ENCODE measurements around the gene FCAMR.
"Not testable (repeated sequence)": the region's sequence is repeated elsewhere in the genome, so short reads cannot be mapped to it uniquely, and the experiment has no call there.

FCAMR gene

GRCh38 chr1:206930210-206930798, 40.0 kb downstream of the FCAMR start:
- no peak for FAIRE-seq

DNA sequence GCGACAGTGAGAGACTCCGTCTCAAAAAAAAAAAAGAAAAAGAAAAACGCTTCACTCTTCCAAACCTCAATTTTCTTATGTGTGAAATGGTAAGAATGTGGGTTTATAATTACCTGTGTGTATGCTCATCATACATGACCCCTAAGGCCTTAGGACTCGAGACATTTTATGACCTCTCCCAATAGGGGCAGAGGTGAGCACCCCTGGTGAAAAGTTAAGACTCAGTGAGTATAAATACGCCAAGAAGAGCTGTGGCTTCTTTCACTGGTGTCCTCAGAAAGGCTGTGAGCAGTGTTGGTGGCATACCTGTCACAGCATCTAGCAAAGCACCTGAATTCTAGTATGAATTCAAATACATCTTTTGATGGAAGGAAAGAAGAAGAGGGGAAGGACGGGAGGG, 40.7 kb downstream of the FCAMR start:
- FAIRE-seq, result no peak

- no peak for FAIRE-seq
Measured at GRCh38 chr1:206926286-206926685, 44.0 kb downstream of the FCAMR start.

DNA sequence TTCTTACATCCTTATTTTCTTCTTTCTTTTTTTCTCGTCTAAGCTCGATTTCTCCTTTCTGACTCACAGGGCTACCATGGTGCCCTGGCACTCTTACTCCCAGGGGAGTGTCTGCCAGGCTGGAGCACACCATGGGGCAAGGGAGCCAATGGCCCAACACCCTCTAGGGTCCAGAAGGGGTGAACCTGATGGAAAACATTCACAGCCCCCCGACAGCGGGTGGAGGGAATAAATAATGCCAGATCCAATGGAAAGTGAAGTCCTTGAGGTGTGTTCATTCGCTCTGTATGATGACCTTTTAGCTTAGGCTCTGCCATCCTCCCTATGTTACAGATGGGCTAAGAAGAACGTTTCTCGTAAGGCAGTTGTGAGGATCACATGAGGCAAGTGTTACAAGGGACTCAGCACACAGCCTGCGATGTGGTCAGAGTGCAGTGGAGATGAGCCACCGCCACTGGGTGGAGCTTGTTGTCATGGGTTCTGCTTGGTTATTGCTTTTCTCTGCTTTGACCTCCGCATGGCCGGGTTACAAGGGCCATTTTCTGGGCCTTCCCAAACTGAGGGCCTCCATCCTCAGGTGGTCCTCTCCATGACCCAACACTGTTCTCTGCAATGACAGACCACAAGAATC, 45.0 kb downstream of the FCAMR start:
- FAIRE-seq, result no peak

- FAIRE-seq, result no peak
Measured at GRCh38 chr1:206924592-206925105, 45.6 kb downstream of the FCAMR start.

- FAIRE-seq, result not testable (repeated sequence)
Measured at GRCh38 chr1:206923961-206924557, 46.2 kb downstream of the FCAMR start.

- no peak for FAIRE-seq
Measured at GRCh38 chr1:206923009-206923960, 47.0 kb downstream of the FCAMR start.

DNA sequence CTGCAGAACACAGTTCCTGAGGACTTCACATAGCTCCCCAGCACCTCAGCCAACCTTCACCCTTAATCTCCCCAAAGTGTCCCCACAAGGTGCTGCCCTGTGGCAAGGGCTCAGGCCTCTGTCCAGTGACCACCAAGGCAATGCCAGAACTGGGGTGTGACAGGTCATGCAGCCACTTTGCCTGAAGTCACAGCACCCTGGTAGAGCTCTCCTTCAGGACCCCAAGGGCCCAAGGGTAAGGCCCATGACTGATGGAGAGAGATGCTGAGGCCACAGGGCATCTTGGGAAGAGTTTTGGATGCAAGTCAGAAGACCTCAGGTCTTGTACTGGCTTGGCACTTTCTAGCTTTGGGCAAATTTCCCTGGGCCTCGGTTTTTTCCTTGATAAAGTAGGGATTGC, 47.7 kb downstream of the FCAMR start:
- no peak for FAIRE-seq

DNA sequence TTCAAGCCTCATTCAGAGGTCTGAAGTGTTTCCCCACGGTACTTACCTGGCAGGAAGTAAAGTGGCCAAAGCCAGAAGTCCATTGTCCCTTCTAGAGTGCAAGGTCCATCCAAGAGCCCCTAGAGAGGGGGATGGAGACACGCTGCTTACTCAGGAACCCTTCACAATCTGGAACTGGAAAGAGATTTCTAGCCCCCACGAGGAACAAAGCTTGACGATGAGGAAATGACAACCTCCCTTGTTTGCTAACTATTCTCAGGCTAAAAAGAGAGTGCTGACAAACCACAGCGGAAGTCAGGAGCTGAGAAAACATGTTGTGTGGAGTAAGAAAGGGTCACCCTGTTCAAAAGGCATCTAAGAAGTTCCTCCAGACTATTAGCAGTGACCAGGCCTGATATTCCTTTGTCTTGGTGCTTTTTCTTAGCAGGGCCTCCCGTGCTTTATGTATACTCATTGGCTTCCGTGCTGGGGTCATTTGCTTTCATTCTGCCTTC, 48.4 kb downstream of the FCAMR start, which contains the start of gene FCMR:
Gene FCMR (minus strand): TSS at position 170 of the 494 bp plus-strand sequence. CDS start 87 bp downstream, at position 83.
- FAIRE-seq, result no peak

DNA sequence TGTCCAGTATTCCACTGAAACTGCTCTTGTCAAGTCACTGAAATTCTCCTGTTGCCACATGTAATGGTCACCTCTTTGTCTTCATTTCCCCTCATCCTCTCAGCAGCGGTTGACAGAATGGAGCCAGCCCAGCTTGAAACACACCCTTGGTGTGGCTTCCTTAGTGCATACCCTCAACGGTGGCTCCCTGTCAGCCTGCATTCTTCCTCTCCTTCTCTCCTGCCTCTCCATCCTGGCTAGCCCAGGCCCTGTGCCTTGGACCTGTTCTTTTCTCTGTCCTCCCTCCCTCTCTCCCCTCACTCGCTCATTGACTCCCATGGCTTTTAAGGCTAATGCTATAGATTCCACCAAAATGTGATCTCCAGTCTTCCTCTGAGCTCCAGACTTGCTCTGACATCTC, 52.2 kb downstream of the FCAMR start:
- FAIRE-seq, result no peak

DNA sequence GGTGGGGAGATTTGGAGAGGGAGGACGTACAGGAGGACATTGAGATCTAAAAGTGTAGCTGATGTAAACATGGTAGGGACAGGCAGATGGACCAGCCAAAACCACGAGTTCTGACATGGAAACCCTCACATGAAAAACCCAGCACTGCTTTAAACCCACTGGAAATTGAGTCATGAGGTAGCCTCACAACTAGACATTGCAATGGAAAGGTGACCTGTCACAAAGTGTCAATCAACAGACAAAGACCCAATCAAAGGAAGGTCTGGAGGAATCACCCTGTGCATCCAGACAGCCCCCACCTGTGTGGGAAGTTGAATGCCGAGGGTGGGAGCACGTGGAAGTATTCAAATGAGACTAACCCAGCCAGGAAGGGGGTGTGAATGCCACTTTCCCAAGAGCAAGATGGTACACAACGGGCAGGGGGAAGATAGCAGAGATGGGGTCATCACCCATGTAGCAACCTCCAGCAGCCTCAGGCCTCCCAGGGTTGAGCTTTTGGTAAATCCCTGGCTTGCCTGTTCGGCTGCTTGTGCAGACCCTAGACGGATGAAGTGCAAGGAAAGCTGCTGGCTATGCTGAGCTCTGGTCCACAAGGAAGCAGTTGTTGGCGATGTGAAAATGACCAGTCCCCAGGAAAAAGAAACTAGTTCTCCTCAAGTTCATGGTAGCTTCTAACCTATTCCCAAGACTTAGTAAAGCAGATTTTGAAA, 54.1 kb downstream of the FCAMR start:
- FAIRE-seq, result no peak

DNA sequence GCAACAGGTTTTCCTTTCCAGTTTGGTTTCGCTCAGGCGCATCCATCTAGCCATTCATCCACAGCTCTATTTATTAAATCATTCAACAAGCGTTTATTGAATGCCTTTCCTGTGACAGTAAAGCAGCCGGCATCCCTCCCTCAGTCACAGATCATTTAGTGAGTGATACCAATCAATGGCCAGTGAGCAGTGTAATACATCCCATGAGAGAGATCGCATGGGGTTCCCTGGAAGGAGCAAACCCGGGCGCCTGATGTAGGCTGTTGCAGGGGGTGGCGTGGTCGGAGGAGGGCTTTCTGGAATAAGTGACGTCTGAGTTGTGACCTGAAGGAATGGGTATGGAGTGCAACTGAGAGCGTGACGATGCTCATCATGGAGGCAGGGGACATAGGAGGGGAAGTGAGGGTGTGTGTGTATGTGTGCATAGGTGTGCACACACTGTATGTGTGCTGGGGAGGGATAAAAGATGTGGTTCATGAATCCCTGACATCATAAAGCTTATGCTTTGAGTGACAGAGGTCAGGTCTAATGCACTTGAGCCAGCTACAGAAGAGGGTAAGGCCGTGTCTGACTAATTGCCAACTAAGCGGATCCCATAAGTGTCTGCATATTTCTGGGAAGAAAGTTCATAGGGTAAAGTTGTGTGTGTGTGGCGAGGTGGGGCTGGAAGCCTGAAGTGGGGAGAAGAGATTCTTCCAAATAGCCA, 55.1 kb downstream of the FCAMR start:
- no peak for FAIRE-seq

DNA sequence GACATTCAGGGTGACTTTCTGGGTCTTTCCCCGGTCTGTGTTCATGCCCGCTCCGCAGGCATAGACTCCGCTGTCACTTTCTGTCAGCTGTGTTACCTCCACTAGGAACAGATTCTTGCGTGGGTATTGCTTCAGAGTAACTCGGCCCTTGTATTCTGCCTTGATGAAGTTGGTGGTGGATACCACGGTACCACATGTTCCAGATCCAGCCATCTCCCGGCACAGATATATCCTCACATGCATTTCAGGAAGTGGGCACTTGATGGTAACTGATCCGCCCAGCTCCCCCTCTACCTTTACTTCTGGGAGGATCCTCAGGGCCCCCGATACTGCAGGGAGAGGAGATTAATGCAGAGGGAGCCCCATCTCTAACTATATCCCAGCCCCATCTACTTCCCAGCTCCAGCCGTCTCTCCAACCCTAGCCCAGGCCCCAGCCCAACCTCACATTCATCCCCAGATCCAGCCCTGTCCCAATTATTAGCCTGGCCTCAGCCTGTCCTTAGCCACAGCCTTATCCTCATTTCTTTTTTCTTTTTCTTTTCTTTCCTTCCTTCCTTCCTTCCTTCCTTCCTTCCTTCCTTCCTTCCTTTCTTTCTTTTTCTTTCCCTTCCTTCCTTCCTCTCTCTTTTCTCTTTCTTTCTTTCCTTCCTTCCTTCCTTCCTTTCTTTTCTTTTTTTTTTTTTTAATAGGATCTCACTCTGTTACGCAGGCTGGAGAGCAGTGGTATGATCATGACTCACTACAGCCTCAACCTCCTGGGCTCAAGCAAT, 56.3 kb downstream of the FCAMR start:
- no peak for FAIRE-seq

- no peak for FAIRE-seq
Measured at GRCh38 chr1:206912445-206913095, 57.7 kb downstream of the FCAMR start.

GRCh38 chr1:206911064-206911663, 59.1 kb downstream of the FCAMR start:
- FAIRE-seq, result no peak

DNA sequence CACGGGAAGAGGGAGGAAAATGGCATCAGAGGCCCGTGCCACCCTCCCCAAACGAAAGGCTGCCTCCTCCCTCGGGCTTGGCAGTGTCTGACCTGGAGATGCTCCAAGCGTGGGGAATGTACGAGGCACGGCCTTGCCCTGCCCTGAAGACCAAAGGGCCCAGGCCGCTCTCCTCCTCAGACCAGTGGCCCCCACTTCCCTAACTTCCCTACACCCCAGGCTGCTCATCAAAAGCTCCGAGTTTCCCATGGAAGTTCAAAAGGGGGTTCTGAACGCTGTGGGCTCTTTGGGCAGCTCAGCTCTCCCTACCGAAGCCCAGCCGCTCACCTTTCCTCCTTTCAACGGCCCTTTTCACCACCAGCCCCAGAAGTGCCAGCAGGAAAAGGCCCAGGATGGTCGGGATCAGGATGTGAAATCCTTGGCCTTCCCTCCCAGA, 60.4 kb downstream of the FCAMR start:
- no peak for FAIRE-seq

GRCh38 chr1:206909161-206909882, 60.9 kb downstream of the FCAMR start:
- FAIRE-seq, result no peak

DNA sequence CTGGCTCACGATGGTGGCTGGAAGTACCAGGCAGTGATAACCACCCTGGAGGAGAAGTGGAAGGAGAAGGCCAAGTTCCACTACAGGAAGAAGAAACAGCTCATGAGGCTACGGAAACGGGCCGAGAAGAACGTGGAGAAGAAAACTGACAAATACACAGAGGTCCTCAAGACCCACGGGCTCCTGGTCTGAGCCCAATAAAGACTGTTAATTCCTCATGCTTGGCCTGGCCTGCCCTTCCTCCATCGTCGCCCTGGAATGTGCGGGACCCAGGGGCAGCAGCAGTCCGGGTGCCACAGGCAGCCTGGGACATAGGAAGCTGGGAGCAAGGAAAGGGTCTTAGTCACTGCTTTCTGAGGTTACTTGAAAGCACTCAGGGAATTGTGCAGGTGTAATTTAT, 62.2 kb downstream of the FCAMR start:
- no peak for FAIRE-seq

Measured in colon (tissue), 2 donors.